ENCODE data around the gene NUDCD2.

DNA sequence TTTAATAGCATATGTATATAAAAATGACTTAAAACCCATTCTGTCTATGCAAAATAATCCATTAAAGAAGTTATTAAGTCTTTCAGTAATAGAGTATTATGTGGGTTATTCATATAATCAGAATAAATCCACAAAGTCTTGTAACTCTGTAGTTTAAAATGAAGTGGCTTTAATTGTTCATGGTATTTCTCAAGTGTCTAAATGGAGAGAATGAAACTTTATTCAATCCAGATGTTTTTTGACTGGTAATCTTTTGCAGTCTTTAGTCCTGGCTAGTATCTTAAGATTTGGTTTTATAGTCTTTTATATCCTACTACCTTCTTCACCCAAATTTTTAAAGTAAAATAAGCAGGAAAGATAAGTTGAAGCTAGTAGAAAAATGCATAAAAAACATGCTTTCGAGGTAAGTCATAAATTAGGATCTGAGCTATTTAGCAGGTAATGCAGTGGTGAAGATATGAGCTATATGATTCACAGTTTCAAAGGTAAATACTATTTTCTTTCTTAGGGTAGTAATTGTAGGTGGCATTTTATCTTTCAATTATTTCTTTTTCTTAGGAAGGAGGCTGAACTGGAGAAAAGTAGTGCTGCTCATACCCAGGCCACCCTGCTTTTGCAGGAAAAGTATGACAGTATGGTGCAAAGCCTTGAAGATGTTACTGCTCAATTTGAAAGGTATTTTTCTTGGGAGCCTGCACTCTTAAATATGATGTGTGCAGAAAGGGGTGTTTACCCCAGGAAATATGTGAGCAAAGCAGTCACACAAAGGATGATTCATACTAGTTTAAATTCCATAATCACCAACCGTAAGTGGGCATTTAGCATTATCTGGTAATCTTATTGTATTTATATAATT, 18.5 kb upstream of the NUDCD2 start:
- TF ChIP-seq GATA2 (IDR thresholded peaks at IDR 0.05; ENCODE audit: low read depth, low read length) (no peak), GATA3 (IDR thresholded peaks at IDR 0.05; ENCODE audit: low read depth, low read length) (no peak)

Measured in SH-SY5Y (cell line).